IMR-90 (cell line): ENCODE results near the gene THOC6. TPM values are rescaled to one million over a fixed set of nuclear protein-coding genes. Genes with fewer than 3 reads are reported as not detected.

Experiments used
- ATAC-seq: fragments of 200-7000 bp; cut with Tn5 transposase; 2 replicates; pipeline ENCODE4 v1.9.1; 2020; ENCODE audit warnings: low read depth, mild to moderate bottlenecking, moderate library complexity
- BruUV-seq: library from RNA; stranded (reverse); fragments of 400-500 nt; replicated peaks from 2 replicates; lab custom pipeline; 2021; lab: Mats Ljungman, UMichigan
- CTCF ChIA-PET: fragments of 300-600 bp; formaldehyde crosslinking; extraction: SDS; loops from one replicate; lab custom pipeline; 2021; ENCODE audit warnings: antibody characterized with exemption; lab: Yijun Ruan, JAX
- POLR2A ChIA-PET: fragments of 300-600 bp; sonication (Branson Sonifier 250); formaldehyde crosslinking; loops from one replicate; lab custom pipeline; 2022; ENCODE audit warnings: antibody characterized with exemption; ENCODE audit not compliant: unreplicated experiment; lab: Charles Lee
- DNase-seq: peaks from one replicate; pipeline ENCODE4 v3.0.0; 2013
- H2AFZ ChIP-seq: replicated peaks from 2 replicates; pipeline ENCODE3; 2013; ENCODE audit warnings: low read length, mild to moderate bottlenecking; ENCODE audit not compliant: poor library complexity
- H2AK5ac ChIP-seq: 2 replicates; pipeline ENCODE4 v1.6.1; 2013; ENCODE audit warnings: low read depth, low read length, inconsistent platforms
- H2AK9ac ChIP-seq: replicated peaks from 2 replicates; pipeline ENCODE3; 2013; ENCODE audit warnings: mild to moderate bottlenecking, low read depth, low read length, moderate library complexity; ENCODE audit not compliant: poor library complexity
- H2BK120ac ChIP-seq: 2 replicates; pipeline ENCODE4 v1.6.1; 2013; ENCODE audit warnings: low read depth, low read length, inconsistent platforms
- H2BK15ac ChIP-seq: 3 replicates; pipeline ENCODE4 v1.6.1; 2013; ENCODE audit warnings: low read depth, low read length, inconsistent platforms
- H2BK20ac ChIP-seq: 2 replicates; pipeline ENCODE4 v1.6.1; 2013; ENCODE audit warnings: low read depth, mild to moderate bottlenecking, inconsistent platforms, low read length, moderate library complexity
- H2BK5ac ChIP-seq: 2 replicates; pipeline ENCODE4 v1.6.1; 2013; ENCODE audit warnings: mild to moderate bottlenecking, low read depth, low read length, inconsistent platforms; ENCODE audit not compliant: poor library complexity, severe bottlenecking
- H3K14ac ChIP-seq: replicated peaks from 2 replicates; pipeline ENCODE4 v1.6.1; 2013; ENCODE audit warnings: low read depth, low read length, inconsistent platforms
- H3K18ac ChIP-seq: 2 replicates; pipeline ENCODE4 v1.6.1; 2013; ENCODE audit warnings: low read depth, low read length, control low read depth
- H3K23ac ChIP-seq: 2 replicates; pipeline ENCODE4 v1.6.1; 2013; ENCODE audit warnings: low read depth, low read length, inconsistent platforms
- H3K27ac ChIP-seq: 2 replicates; pipeline ENCODE4 v1.5.1; 2013; ENCODE audit warnings: mild to moderate bottlenecking, control low read depth, low read length; ENCODE audit not compliant: insufficient read depth
- H3K27me3 ChIP-seq: 2 replicates; pipeline ENCODE4 v1.6.1; 2013; ENCODE audit warnings: low read length; ENCODE audit not compliant: control insufficient read depth, insufficient read depth
- H3K36me3 ChIP-seq: 2 replicates; pipeline ENCODE4 v1.6.1; 2013; ENCODE audit warnings: low read length, mixed read lengths; ENCODE audit not compliant: control insufficient read depth, insufficient read depth
- H3K4ac ChIP-seq: 2 replicates; pipeline ENCODE4 v1.6.1; 2013; ENCODE audit warnings: low read depth, low read length, inconsistent platforms
- H3K4me1 ChIP-seq: 2 replicates; pipeline ENCODE4 v1.6.1; 2013; ENCODE audit warnings: low read length, mixed read lengths; ENCODE audit not compliant: control insufficient read depth, insufficient read depth
- H3K4me2 ChIP-seq: 2 replicates; pipeline ENCODE4 v1.6.1; 2013; ENCODE audit warnings: low read depth, mild to moderate bottlenecking, control low read depth, low read length, moderate library complexity
- H3K4me3 ChIP-seq: 2 replicates; pipeline ENCODE4 v1.5.1; 2013; ENCODE audit warnings: low read depth, mild to moderate bottlenecking, control low read depth, low read length, moderate library complexity; ENCODE audit not compliant: insufficient read depth
- H3K56ac ChIP-seq: 2 replicates; pipeline ENCODE4 v1.6.1; 2013; ENCODE audit warnings: low read length, inconsistent platforms; ENCODE audit not compliant: insufficient read depth; ENCODE audit errors: extremely low read depth
- H3K79me1 ChIP-seq, 2 experiments: 2 replicates each; pipeline ENCODE4 v1.6.1; 2013; ENCODE audit warnings: low read length in 2 of 2, inconsistent platforms in 1 of 2, low read depth in 1 of 2
- H3K9ac ChIP-seq: 2 replicates; pipeline ENCODE4 v1.6.1; 2013; ENCODE audit warnings: low read depth, low read length, control low read depth
- H3K9me1 ChIP-seq: 2 replicates; pipeline ENCODE4 v1.6.1; 2013; ENCODE audit warnings: low read length, inconsistent platforms; ENCODE audit not compliant: insufficient read depth
- H3K9me3 ChIP-seq: 2 replicates; pipeline ENCODE4 v1.6.1; 2013; ENCODE audit warnings: low read length; ENCODE audit not compliant: control insufficient read depth, insufficient read depth
- H4K20me1 ChIP-seq: 2 replicates; pipeline ENCODE4 v1.6.1; 2013; ENCODE audit warnings: low read length, inconsistent platforms; ENCODE audit not compliant: insufficient read depth
- H4K5ac ChIP-seq: 2 replicates; pipeline ENCODE4 v1.6.1; 2013; ENCODE audit warnings: mild to moderate bottlenecking, low read depth, low read length, control low read depth
- H4K8ac ChIP-seq, 2 experiments: 2 replicates each; pipeline ENCODE4 v1.6.1; 2013; ENCODE audit warnings: low read depth in 2 of 2, low read length in 2 of 2, control low read depth in 1 of 2, inconsistent platforms in 1 of 2
- H4K91ac ChIP-seq: 2 replicates; pipeline ENCODE4 v1.6.1; 2013; ENCODE audit warnings: low read depth, low read length, inconsistent platforms; ENCODE audit not compliant: insufficient read depth
- FOS ChIP-seq: fragments of 150-350 bp; IDR thresholded peaks from 2 replicates; pipeline ENCODE4 v1.6.1; 2016; ENCODE audit warnings: low read depth, low read length
- WGBS, 2 experiments: methylation state at CpG; one replicate each; pipeline versions ENCODE4 v1.1.5 to v1.1.7; 2013; ENCODE audit warnings: missing lambda C conversion rate in 2 of 2; ENCODE audit not compliant: insufficient read length in 1 of 2; ENCODE audit errors: extremely low coverage in 2 of 2; 5-methylcytosine and 5-hydroxymethylcytosine counted together
- dilution Hi-C: fragments of 300-500 bp; cut with HindIII; formaldehyde crosslinking; loops from one replicate; pipeline ENCODE4 v1.14.3; 2018; ENCODE audit warnings: low sequenced_read_pairs; ENCODE audit not compliant: unreplicated experiment
- in situ Hi-C: fragments of 300-500 bp; cut with MboI; formaldehyde crosslinking; loops from 3 replicates; pipeline ENCODE4 v1.14.3; 2019; ENCODE audit warnings: low sequenced_read_pairs, inconsistent platforms, mixed read lengths
- intact Hi-C: fragments of 100-400 bp; cut with micrococcal nuclease; formaldehyde crosslinking; loops from 2 replicates; pipeline ENCODE4 v1.10.0; 2022
- polyA plus RNA-seq, 3 experiments: library from polyadenylated mRNA; depleted of rRNA; stranded (reverse); fragments of >200 nt; gene quantifications; 2 replicates each; pipeline ENCODE4 v1.2.3, GENCODE V29; 2012; ENCODE audit warnings: low replicate concordance in 1 of 3
- total RNA-seq: library from RNA; depleted of rRNA; stranded (reverse); fragments of >200 nt; gene quantifications from 2 replicates; pipeline ENCODE4 v1.2.3, GENCODE V29; 2012

THOC6 gene
- total and polyA plus RNA-seq, 2 of the 4 experiments (the other 2 are of a cell fraction) = 16.8 to 23.1 TPM

GRCh38 chr16:3015865-3016521 lies 7.8 kb upstream of the THOC6 start:
- H3K4me1 ChIP-seq = 0 out of 2 replicates have a peak, but pooled peaks cover 3% of the 10 kb centered on the region
- H3K4me3 ChIP-seq = no peak overlapping the region
- dilution Hi-C loops (no loop called here), in situ Hi-C loops (no loop called here), intact Hi-C loops (no loop called here)
- H3K18ac ChIP-seq = no peak overlapping the region
- H2BK20ac ChIP-seq = no peak overlapping the region
- no peak overlapping the region for H4K5ac ChIP-seq
- no peak overlapping the region for H3K4me2 ChIP-seq
- WGBS, 2 experiments = 75% methylated on average over 5 of the region's 13 CpGs; no CpG with 5 or more reads in 1 of the 2 experiments
- H2BK5ac ChIP-seq = no peak overlapping the region
- ATAC-seq = no peak
- H4K20me1 ChIP-seq = peaks cover 10% of the 10 kb centered on the region
- peaks cover 30% of the 10 kb centered on the region for H3K27me3 ChIP-seq
- no peak overlapping the region for H3K27ac ChIP-seq
- H3K9ac ChIP-seq = no peak overlapping the region
- H2BK120ac ChIP-seq = no peak overlapping the region
- H3K9me3 ChIP-seq = no peaks in the 10 kb centered on the region
- no peak overlapping the region for H2BK15ac ChIP-seq
- no peaks in the 10 kb centered on the region for H3K9me1 ChIP-seq
- H4K8ac ChIP-seq = no peak overlapping the region
- H2AK9ac ChIP-seq = no peak overlapping the region
- peaks cover 0 to 8% of the 10 kb centered on the region in 2 experiments; a peak in 2 of 4 replicates for H3K79me1 ChIP-seq
- H2AK5ac ChIP-seq = no peak overlapping the region
- ChIA-PET POLR2A (no interaction called here), CTCF (no interaction called here)
- no peak overlapping the region for H4K91ac ChIP-seq
- H3K56ac ChIP-seq = no peak overlapping the region
- no peak for DNase-seq
- H2AFZ ChIP-seq = no peak overlapping the region
- no TSS peak for BruUV-seq
- no peak overlapping the region for H3K14ac ChIP-seq
- no peaks in the 10 kb centered on the region for H3K36me3 ChIP-seq
- H3K23ac ChIP-seq = no peak overlapping the region
- H3K4ac ChIP-seq = no peak overlapping the region
- TF ChIP-seq FOS = no peak
